ENCODE results near the gene DPYD.
"Not testable (repeated sequence)": the region's sequence is repeated elsewhere in the genome, so short reads cannot be mapped to it uniquely, and the experiment has no call there.

The DPYD gene

DNA sequence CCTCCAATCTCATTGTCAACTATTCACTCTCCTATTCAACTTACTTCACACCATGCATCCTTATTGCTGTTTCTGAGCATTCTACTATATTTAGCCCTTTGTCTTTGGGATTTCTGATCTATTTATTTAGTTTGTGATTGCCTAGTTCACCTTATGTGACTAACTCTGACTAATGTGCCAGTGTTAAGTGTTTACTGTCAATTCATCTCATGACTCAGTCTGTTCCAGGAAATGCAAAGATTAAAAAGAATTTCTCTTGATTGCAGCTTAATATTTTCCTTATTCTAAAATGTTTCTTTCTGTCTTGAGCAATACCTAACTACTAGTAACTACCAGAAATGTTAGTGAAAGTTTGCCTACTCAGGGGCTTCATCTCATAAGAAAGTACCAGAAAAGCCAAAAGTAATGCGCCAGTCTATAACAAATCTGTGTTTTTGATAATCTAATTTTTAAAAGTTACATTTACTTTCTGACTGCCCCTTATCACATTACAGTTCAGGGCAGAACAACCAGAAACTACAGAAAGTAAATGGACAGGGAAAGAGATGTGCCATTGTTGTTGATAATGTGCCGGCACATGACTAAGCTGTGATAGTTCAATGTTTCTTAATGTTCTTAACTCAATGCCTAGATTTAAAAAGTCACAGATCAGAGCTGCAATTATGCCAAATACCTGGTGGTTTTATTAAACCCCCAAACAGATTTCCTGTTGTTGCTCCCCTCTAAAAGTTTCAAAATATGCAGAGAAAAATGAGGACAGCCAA, 642.8 kb downstream of the DPYD start:
- no peak for DNase-seq (ENCODE audit: low read depth)

DNA sequence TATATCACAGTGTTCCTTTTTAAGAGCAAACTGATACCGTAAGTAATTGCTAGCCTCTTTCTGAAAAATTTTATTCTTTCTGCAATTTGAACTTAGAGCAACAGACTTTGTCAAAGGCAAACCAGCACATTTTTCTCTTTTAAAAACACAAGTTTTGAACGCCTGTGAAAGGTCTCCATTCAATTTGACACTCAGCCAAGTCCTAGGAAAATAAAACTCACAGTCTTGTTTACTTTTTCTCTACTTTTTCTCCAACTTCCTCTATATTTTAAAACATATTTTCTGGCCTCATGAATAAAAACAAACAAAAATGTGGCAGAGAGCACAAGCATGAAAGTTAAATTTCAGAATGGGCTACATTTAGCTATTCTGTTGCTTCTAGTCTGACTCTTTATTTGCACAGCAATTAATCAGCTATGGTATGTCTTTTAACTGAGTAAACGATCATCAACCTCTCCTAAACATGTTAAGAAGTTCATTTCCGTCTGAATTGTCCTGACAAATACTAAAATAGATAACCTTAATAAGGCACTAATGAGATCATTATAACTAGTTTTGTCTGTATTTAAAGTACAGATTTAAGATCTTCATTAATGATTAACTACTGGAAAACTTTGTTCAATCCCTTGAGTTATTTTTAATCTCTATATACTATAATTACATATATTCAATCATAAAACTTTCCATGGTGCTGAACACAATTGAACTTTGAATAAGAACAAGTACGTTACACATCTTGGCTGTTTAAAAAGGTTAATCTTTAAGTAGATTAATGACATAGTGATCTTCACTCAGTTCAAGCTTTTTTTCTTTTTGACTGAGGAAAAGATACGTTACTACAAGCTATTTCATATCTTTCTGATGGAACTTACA, 648.7 kb downstream of the DPYD start:
- no peak for DNase-seq (ENCODE audit: low read depth)

DNA sequence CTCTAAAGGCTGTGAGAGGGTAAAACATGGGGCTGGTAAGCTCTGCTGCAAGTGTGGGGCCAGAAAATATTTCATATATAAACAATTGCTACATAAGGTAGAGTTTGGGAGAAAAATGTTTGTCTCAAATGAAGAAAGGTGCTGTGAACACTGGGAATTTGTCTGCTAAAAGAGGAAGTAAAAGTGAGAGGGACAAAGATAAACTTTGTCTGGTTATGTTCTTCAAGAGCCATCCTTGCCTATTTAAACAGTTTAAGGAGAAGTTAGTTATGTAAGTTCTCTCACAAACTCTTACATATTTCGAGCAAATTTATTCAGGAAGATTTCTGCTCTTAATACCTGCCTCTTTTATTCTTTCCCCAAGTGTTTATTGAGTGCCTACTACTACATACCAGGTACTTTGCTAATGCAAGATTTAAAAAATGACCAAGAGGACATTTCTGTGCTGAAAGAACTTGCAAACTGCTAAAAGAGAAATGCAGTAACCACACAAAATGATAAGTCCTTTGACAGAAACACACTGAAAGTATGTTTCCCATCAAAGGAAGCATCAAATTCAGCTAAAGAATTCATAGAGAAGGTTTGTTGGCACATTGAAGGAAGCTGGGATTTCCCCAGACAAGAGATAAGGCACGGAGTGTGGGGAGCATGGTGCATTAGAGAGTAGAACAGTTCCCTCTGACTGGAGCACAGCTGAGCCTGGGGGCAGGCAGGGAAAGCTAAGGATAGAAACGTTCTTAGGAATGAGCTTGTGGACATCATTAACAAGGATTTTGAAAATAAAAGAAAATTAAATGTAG, 650.1 kb downstream of the DPYD start:
- DNase-seq (ENCODE audit: low read depth): no peak

DNA sequence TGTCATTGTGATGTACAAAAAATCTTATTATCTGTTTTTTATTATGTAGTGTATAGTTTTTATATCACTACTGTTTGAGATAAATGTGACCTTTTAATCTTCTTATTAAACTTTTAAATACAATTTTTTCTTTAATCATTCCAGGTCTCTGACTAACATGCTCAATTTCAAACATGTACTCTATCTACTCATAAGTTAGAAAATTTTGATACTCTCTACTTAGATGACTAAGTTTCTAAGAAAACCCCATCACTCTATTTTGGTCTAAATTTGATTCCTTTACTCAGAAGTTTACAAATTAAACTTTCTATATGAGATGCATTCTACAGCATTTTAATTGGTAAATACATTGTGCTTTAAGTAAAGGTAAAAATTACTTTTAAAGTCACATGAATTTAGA, 655.2 kb downstream of the DPYD start:
- DNase-seq (ENCODE audit: low read depth): no peak

DNA sequence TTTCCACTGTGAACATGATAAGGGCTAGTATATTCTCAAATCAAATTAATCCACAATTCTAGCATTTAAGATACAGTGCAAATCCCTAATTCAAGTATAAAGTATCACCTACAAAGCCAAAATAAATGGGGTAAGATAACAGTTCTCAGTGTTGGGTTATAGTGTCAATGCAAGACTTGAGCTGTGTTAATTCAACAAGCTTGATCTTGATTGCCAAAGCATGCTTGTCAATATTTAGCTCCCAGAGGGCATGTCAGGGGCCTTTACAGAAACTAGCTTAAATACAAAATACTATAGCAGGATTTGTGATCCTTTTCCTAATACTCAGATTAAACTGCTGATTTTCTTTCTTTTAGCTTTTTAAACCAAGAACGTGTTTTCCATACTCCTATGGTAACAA, 658.0 kb downstream of the DPYD start:
- no peak for DNase-seq (ENCODE audit: low read depth)

DNA sequence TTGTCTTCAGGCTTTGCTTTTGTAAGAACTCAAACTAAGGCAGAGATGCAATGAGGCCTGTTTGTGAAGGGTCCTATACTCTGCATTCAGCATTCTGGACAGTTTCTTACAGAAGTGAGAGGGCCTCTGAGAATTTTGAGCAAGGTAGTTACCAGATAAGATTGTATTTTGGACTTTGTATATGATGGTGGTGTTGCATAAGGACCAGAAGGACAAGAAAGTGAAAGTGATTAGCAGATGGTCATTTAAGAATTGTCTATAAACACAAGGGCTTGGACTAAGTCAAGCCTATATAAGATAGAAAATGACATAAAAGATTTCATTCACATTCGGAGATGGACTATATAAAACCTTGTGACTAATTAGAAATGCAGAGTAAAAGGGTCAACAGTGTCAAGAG, 662.2 kb downstream of the DPYD start:
- no peak for DNase-seq (ENCODE audit: low read depth)

DNA sequence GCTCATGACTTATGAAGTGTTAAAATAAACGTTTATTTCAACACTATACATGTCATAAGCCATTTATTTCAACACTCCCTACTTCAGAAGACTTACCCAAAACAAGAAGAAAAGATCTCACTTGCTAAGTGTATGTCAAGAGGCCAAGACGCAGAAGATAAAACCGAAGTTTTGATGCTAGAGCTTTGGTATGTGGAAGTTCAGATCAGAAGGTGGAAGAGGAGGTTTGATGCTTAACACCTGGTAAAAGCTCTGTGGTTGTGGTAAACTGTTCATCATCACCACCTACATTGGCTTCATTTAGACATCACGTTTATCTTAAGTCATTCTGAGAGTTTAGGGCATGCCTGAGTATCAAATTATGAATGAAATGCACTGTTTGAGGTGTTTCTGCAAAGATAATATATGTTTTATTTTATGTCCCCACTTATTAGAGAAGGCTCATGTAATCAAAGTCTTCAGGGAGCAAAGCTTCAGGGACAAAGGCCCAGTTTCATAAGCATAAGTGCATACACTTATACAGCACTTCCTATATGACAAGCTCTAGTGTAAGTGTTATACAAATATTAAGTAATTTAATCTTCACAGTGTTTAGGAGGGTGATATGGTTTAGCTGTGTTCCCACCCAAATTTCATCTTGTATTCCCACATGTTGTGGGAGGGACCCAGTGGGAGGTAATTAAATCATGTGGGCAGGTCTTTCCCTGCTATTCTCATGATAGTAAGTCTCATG, 665.9 kb downstream of the DPYD start:
- DNase-seq (ENCODE audit: low read depth): no peak

DNA sequence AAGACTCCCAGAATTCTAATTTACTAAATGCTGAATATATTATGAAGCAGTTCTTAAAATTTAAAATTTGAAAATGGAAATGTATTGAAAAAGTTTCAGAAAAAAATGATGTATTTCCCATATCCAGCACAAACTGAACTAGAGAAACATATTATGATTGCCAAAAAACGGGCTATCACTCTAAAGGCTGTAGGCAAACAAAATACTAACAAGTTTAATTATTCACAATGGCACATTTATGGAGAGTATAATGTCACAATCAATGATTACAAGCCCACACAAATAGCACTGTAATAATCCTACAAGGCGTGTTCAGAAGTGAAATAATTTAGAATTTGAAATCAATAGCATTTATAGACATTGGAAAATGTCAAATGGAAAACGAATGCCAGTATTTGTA, 667.9 kb downstream of the DPYD start:
- no peak for DNase-seq (ENCODE audit: low read depth)

DNA sequence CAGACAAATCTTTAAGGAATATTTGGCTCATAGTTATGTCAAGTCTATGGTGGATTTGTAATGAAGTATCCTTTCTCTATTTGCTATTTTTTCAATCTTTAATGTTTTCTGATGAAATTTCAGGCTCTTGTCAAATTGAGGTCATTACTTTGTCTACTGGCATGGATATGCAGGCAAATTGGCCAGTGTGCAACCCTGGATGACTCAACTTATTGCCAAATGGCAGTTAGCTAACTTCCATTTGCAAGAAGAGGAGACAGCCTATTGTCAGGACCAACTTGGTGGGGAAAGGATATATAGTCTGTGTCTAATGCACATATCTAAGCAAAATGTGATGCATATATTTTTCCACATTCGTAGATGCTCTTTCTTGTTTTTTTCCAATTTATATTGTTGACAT, 668.8 kb downstream of the DPYD start:
- no peak for DNase-seq (ENCODE audit: low read depth)

DNA sequence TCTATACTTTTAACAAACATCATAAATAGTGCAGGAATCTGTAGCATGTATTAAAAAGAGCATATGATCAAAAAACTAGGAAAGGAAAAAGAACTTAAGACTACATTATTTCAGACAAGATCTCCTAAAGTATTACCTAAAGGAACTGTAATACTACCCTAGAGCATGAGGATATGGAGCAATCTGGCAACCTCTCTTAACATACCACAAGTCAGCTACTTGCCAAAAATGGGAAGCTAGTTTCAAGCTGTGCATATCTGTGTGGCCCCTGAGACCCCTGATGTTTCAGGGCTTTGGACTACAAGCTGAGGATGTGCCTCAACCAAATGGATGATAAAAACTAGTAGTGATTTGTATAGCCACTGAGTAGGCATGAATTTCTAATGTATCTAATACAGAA, 673.6 kb downstream of the DPYD start:
- no peak for DNase-seq (ENCODE audit: low read depth)

DNA sequence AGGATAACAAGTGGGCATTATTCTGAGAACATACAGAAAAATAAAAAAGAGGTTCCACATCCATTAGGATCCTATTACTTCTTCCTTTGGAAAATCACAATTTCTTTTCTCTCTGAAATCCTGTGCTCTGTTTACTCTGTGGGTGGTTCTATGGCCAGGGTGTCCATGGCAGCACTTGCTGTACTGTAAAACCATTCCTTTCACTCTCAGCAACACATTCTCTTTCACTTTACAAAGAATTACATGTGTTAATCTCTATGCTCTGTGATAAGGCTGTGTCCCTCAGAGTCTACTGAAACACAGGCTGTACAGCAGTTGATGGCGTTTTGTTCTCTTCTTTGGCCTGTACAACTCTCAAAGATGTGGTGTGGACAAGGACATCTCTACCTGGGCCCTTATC, 675.2 kb downstream of the DPYD start:
- DNase-seq (ENCODE audit: low read depth): no peak

DNA sequence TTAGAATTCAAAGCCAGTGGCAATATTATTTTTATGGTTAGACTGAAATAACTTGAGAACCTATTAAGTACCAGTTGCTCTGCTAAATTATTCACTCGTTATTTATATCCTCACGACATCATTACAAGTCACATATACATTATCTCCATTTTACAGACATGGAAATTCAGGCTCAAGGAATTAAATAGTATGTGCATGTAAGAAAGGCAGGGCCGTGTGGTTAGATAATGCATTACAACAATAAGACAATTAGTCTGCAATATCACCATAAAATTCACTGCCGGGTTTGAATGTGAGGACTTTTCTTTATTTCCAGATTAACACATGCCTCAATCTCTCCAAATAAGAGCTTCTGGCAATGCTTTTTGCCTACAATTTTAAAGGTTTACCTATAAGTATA, 675.8 kb downstream of the DPYD start:
- DNase-seq (ENCODE audit: low read depth): no peak

DNA sequence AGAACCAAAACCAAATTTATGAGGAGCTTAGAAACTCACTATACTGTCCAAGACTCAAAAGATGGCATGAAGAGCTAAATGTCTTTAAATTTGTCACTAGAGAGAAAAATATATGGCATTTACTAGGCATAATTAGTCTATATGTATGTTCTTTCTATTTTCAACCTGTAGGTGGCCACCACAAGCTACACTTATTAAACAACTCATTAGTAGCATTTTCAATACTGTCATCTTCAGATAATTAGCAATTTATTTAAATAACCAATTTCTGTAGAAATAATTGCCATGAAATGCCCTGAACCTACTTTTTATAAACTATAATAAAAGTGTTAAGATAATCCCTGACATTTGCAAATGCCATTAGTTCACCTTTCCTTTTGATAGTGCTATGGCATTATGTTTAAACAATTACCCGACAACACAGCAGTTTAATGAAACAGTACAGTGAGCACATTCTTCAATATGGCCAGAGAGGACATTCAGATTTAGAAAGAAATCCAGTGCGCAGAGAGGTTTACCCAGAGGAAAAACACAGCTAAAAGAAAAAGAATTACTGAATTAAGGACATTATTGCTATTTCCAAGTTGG, 676.8 kb downstream of the DPYD start:
- DNase-seq (ENCODE audit: low read depth): no peak

DNA sequence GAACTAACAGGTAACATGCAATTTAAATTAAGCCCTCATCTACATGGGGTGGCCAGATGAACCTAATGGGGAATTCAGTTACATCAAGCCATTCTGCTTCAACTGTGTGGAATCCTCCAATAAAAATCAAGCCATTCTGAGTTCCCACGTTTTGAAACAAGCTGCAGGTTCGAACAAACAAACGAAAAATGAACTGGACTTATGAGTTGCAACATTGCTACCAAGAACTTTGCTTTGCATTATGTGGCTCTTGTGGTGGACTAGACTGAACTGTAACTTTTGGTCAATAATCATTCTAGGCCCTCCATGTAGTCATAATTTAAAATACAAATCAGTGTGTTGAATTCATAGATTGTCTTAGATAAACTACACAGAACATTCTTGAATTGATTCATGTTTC, 682.0 kb downstream of the DPYD start:
- DNase-seq (ENCODE audit: low read depth): no peak

DNA sequence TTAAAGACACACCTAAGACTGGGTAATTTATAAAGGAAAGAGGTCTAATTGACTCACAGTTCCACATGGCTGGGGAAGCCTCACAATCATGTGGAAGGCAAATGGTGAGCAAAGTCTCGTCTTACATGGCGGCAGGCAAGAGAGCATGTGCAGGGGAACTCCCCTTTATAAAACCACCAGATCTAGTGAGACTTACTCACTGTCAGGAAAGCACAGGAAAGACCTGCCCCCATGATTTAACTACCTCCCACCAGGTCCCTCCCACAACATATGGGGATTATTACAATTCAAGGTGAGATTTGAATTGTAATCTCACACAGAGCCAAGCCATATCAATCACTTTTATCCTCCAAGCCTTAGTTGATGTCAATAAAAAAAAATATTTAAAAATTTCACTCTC, 689.5 kb downstream of the DPYD start:
- DNase-seq (ENCODE audit: low read depth): not testable (repeated sequence)

DNA sequence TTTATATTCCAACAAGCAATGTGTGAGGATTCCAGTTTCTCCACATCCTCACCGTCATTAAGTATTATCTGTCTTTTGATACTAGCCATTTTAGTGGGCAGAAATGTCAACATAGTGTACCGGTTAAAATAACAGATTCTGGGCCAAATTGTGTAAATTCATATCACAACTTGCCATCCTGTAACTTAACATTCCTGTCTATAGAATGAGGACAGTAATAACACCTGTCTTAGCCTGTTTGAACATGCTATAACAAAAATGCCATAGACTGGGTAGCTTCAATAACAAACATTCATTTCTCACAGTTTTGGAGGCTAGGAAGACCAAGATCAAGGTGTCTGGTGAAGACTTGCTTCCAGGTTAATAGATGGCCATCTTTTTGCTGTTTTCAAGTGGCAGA, 708.2 kb downstream of the DPYD start:
- no peak for DNase-seq (ENCODE audit: low read depth)

DNA sequence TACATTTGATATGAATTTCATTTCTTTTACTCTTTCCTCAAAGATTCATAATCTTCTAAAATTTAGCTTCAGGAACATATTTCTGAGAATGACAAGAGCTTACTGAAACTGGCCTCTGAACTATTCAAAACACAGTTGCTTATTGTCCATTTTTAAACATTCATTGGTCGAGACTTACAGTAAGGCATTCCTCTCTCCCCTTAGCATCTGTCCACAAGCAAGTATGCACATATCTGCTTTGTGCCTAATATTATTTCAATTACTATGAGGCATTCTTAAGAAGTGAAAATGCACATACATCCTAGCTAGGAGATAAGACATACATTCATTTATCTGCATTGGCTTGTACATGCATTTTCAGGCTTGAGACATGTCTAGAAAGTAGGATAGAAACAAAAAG, 710.5 kb downstream of the DPYD start:
- DNase-seq (ENCODE audit: low read depth): no peak

DNA sequence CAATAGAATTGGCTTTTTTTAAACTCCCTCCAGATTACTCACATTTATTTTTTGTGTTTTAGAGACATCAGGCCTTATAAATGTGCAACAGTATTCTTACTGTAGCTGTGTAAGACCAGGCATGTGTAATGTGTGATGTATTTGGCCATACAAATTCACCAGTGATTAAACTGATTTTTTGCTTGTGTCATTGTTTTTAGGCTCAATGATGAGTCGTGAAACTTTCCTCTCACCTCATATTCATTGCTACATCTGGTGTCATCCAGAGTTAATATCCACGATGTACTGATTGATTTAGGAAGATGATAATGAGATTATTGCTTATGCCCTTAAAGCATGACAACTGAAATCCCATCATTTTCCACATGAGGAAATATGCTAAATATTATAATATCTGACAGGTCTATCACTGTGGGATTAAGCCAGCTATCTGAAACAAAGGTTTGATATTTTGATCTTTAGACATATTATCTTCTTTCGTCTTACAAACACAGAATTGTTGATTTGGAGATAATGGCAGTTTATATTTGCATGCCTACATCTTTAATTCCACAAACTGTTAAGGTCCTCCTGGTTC, 711.4 kb downstream of the DPYD start:
- no peak for DNase-seq (ENCODE audit: low read depth)

DNA sequence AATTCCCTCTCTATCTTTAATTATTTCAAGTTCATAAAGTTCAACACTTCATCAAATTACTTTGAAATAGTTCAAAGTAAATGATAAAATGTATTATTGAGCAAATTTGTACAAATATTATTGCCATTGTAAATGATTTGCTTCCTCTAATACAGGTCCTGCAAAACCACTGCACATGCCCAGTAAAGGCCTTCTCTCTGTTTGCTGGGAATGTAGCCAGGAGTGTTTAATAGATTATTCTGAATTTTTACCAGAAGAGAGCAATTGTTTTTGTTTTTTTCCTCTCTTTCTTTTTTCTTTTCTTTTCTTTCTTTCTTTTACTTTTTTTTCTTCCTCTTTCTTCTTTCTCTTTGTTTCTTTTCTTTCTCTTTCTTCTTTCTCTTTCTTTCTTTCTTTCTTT, 713.0 kb downstream of the DPYD start:
- no peak for DNase-seq (ENCODE audit: low read depth)

DNA sequence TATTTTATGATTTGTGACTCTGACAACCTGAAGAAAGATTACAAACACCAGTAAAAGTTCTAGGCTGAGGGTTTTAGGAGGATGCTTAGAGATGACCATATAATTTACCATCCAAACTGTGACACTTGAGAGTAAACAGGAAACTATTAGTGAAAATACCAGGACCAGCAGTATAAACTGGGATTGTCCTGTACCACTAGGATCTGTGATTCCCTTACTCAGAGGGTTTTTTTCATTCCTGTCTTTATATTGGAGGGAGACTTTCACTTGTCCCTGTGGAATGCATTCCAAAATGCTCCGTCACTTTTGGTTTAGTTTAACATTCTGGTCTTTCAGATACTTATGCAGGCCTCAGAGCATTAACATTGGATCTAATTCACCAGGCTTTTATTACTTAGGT, 716.4 kb downstream of the DPYD start:
- DNase-seq (ENCODE audit: low read depth): no peak
